CD4-positive, alpha-beta T cell treated with Interleukin-15 for 1 hour (primary cell): ENCODE results near the gene DNER.
"Not testable (repeated sequence)": the region's sequence is repeated elsewhere in the genome, so short reads cannot be mapped to it uniquely, and the experiment has no call there.

Experiments used
- DNase-seq: peaks from one replicate; pipeline ENCODE4 v3.0.0-alpha.2; 2020

DNER gene

GRCh38 chr2:229559986-229560385, 154.4 kb downstream of the DNER start:
- DNase-seq, result no peak

DNA sequence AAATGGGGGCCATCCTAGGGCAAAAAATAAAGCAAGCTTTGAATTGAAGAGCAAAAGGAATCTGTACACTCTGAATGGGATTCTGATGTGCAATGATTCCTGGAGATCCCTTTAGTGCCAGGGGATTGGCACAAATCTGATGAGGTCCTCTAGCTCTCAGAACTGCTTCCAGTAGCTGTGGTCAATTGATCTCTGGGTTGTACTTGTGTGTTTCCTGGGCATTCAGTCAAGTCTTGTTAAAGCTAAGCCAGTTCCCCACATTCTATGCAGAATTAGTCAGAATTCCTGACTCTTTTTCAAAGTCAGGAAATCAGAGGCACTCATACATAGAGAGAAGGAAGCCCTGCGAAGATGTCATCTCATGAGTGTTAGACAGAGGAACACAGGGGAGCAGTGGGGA, 161.3 kb downstream of the DNER start:
- no peak for DNase-seq

DNA sequence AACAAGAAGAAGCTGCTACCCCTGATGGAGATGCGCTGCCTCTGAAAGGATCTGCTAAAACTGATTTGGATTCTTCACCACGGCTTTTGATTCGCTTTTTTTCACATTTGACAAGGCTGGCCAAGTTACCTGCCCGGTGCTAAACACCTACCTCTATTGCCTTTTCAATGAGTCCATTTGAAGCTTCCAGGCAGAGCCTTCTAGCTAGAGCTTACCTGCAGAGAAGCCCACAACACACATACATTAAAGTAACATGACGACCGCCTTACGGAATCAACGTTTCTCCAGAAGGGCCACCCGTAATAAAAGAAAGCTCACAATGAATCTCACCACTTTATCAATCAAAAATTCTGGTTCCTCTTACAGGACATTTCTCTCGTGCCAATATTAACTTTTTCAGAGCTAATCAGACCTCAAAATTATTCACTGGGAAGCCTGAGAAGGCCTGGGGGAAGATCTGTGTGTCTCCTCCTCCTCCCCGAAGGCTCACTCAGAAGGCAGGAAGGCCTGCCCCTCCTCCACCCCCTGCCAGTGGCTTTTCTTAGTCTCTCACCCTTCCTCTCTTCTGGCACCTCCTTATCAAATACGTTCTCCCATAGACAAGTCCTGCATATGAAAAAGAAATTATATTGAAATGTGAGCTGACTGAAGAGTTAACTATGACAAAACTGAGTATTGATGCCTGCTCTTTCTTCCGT, 171.0 kb downstream of the DNER start:
- DNase-seq, result no peak

- DNase-seq, result no peak
These were observed 174.7 kb downstream of the DNER start for GRCh38 chr2:229539628-229540027.

GRCh38 chr2:229531594-229531993, 182.8 kb downstream of the DNER start:
- no peak for DNase-seq

DNA sequence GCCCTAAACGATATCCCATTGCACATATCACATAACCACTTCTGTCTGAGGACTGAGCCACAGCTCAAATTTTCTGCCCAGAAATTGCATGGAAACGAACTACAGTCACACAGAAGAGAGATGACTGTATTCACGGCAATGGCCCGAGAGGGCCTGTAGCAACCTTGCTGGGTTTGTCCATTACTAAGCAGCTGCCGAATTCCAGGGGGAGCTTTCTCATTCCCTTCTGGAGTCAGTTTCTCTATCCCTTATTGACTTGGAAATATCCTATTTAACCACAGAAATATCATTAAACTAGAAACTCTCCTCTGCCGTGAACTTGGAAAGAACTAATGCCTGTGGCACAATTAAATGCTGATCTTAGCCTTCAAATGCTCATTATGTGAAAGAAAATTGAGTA, 183.9 kb downstream of the DNER start:
- no peak for DNase-seq

GRCh38 chr2:229528846-229529245, 185.5 kb downstream of the DNER start:
- no peak for DNase-seq

DNA sequence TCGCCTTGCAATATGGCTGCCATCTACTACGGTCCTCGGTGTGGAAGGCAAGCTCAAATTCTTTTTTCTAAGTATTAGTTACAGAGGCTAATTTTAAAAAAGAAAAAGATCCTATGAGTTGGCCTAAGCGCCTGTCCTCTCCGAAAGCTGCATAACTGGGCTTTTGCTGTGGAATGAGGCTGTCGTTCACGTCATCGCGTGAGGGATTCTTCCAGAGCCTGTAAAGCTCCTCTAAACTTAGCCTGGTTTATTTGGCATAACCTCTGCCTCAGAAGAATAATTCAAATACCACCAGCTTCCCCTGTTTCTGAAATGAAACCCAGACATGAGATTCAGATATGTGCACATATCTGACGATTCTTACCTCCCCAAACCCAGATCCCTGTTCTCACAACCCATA, 187.4 kb downstream of the DNER start:
- DNase-seq, result no peak

DNA sequence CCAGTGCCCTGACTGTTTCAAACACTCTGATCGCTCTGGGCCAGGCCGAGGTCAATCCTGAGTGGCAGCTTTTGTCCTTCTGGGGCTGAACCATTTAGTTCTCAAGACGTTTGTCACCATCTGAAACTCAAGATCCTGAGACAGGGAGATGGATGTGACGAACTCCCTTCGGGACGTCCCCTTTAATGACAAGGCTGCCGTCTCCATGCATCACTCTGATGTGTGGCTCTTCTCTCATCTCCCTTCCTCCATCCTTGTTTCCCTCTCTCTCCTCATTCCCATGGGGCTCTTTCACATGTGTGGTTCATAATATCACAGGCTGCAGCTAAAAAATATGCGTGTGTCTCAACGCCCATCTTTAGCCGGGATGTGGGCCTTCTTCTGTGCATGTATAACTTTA, 189.6 kb downstream of the DNER start:
- DNase-seq, result no peak

GRCh38 chr2:229523663-229524062, 190.7 kb downstream of the DNER start:
- no peak for DNase-seq

- no peak for DNase-seq
These were observed 192.8 kb downstream of the DNER start for GRCh38 chr2:229521576-229521975.

GRCh38 chr2:229520691-229521096, 193.7 kb downstream of the DNER start:
- DNase-seq, result no peak

- DNase-seq, result no peak
These were observed 194.5 kb downstream of the DNER start for GRCh38 chr2:229519655-229520430.

- DNase-seq, result no peak
These were observed 200.0 kb downstream of the DNER start for GRCh38 chr2:229514273-229514895.

DNA sequence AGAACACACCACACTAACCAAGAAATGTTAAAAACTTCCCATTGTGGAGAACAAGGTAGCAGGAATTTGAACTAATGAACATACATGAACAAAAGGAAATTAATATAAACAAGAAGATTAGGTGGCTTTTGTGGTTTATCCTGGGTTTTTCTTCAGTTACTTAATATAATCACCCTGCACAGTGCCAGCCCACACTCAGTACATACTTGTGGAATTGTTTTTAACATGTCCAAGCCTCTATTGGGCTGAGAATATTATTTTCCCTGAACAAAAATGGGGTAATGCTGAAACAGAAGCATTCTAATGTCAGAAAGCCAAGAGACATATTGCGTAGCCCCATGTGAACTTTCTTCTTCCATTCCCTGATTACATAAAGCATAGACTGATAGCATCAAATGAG, 202.8 kb downstream of the DNER start:
- DNase-seq, result no peak

GRCh38 chr2:229506699-229507098, 207.7 kb downstream of the DNER start:
- not testable (repeated sequence) for DNase-seq

DNA sequence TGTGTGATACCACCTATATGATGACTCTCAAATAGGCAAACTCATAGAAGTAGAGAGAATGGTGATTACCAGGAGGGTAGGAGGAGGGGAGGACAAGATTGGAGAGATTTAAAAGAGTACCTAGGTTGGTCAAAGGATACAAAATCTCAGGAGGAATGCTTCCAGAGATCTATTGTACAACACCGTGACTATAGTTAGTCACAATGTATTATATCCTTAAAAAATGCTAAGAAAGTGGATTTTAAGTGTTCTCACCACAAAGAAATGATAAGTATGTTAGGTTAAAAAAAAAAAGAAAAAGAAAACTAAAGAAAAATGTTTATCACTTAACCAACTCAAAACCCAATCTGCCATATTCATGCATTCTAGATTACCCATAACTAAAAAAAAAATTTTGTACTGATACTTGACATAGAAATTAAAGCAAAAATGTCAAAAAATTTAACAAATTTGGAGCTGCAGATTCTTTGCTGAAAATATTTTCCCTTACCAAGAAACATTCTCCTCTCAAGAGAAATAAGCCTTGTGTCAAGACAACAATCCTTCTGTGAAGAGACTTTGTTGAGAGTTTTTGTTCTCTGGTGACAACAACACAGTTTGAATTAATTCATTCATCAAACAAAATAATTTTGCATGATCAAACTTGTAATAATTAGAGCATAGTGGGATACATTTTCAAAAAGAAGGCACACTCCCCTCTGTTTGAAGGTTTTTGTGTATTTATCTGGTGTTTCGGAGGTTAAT, 213.1 kb downstream of the DNER start:
- no peak for DNase-seq

DNA sequence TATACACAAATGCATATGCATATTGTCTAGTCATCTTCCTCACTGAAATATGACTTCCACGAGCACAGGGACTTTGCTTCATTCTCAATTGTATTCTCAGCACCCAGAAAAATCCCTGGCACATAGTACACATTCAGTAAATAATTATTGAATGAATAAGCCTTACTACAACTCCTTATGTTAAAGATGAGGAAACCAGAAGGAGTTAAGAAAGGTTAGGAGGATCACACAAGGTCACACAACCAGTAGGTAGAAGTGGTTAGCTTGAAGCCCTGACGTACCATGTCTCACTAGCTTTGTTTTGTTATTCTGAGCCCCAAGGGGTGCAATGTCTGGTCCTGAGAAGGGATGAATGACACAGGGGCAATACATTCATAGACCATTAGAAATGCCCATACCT, 222.3 kb downstream of the DNER start:
- no peak for DNase-seq

- no peak for DNase-seq
These were observed 224.2 kb downstream of the DNER start for GRCh38 chr2:229490167-229490566.

- no peak for DNase-seq
These were observed 225.3 kb downstream of the DNER start for GRCh38 chr2:229489016-229489415.

GRCh38 chr2:229488232-229488631, 226.1 kb downstream of the DNER start:
- DNase-seq, result no peak

DNA sequence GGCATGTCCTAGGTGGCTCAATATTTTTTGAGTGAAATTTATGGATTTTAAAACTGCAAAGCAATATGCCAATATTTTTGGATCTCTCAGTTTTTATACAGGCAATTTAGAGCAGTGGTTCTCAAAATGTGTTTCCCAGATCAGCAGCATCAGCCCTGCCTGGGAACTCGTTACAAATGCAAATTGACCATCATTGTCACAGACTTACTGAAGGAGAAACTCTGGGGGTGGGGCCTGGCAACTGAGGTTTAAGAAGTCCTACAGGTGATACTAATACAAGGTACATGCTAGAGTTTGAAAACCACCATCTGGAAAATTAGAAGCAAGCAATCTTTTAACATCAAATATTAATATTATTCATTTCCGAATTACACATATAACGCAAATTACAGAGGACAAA, 227.7 kb downstream of the DNER start:
- no peak for DNase-seq

- DNase-seq, result no peak
These were observed 228.5 kb downstream of the DNER start for GRCh38 chr2:229485857-229486256.
